Caco-2 (cell line): Measurements from ENCODE around the gene MACROD2. TPM values are rescaled to one million over a fixed set of nuclear protein-coding genes. Genes with fewer than 3 reads are reported as not detected.

Source experiments
- BruUV-seq: library from RNA; stranded (reverse); fragments of 400-500 nt; replicated peaks from 2 replicates; lab custom pipeline; 2021; lab: Mats Ljungman, UMichigan
- CTCF ChIA-PET: fragments of 300-600 bp; sonication (Branson Sonifier 250); formaldehyde crosslinking; loops from one replicate; lab custom pipeline; 2022; ENCODE audit warnings: antibody characterized with exemption; lab: Charles Lee
- POLR2A ChIA-PET: fragments of 300-600 bp; sonication (Branson Sonifier 250); formaldehyde crosslinking; loops from one replicate; lab custom pipeline; 2022; ENCODE audit warnings: antibody characterized with exemption; lab: Charles Lee
- DNase-seq, 2 experiments: peaks; one replicate each; pipeline versions ENCODE4 v3.0.0 to v3.0.0-alpha.2; 2020 to 2022
- H3K27me3 ChIP-seq: replicated peaks from 2 replicates; pipeline ENCODE4 v1.6.0; 2011; ENCODE audit warnings: low read length; ENCODE audit not compliant: control insufficient read depth, insufficient read depth
- H3K36me3 ChIP-seq: 2 replicates; pipeline ENCODE4 v1.5.1; 2011; ENCODE audit warnings: low read length; ENCODE audit not compliant: control insufficient read depth, insufficient read depth
- H3K4me1 ChIP-seq: fragments of 250-450 bp; sonication (Bioruptor Pico); 2 replicates; pipeline ENCODE4 v1.5.1; 2020; ENCODE audit warnings: mild to moderate bottlenecking
- H3K4me3 ChIP-seq: 2 replicates; pipeline ENCODE4 v1.5.1; 2011; ENCODE audit warnings: low read depth, mild to moderate bottlenecking, control low read depth, low read length
- H3K9me3 ChIP-seq: fragments of 250-450 bp; sonication (Bioruptor Pico); 2 replicates; pipeline ENCODE4 v1.5.1; 2020; ENCODE audit warnings: mild to moderate bottlenecking, moderate library complexity
- H3K27ac Mint-ChIP-seq: one replicate; pipeline ENCODE4 v1.8.0; 2022; ENCODE audit warnings: mixed read lengths; ENCODE audit not compliant: unreplicated experiment
- H3K27me3 Mint-ChIP-seq: one replicate; pipeline ENCODE4 v1.8.0; 2022; ENCODE audit warnings: mixed read lengths; ENCODE audit not compliant: insufficient read depth, unreplicated experiment
- H3K36me3 Mint-ChIP-seq: one replicate; pipeline ENCODE4 v1.8.0; 2022; ENCODE audit warnings: mild to moderate bottlenecking, mixed read lengths; ENCODE audit not compliant: insufficient read depth, unreplicated experiment
- H3K4me1 Mint-ChIP-seq: one replicate; pipeline ENCODE4 v1.8.0; 2022; ENCODE audit warnings: low read depth, mixed read lengths; ENCODE audit not compliant: unreplicated experiment
- H3K4me3 Mint-ChIP-seq: one replicate; pipeline ENCODE4 v1.8.0; 2022; ENCODE audit warnings: mild to moderate bottlenecking, moderate library complexity, mixed read lengths; ENCODE audit not compliant: unreplicated experiment
- H3K9me3 Mint-ChIP-seq: one replicate; pipeline ENCODE4 v1.8.0; 2022; ENCODE audit warnings: mixed read lengths; ENCODE audit not compliant: unreplicated experiment
- CTCF ChIP-seq, 2 experiments: fragments of 200-600 bp in 1 of 2; IDR thresholded peaks; 1 replicate in 1 of 2; 2 replicates in 1 of 2; pipeline versions ENCODE4 v1.5.1 to v1.8.0; 2011 to 2022; ENCODE audit warnings: antibody characterized with exemption in 1 of 2, control low read depth in 1 of 2, inconsistent platforms in 1 of 2, low read depth in 1 of 2, low read length in 1 of 2, mild to moderate bottlenecking in 1 of 2, moderate library complexity in 1 of 2; ENCODE audit not compliant: insufficient read depth in 1 of 2, severe bottlenecking in 1 of 2, unreplicated experiment in 1 of 2
- intact Hi-C: fragments of 100-400 bp; cut with micrococcal nuclease; formaldehyde crosslinking; loops from one replicate; pipeline ENCODE4 v1.10.0; 2022; ENCODE audit not compliant: unreplicated experiment
- total RNA-seq: library from RNA; stranded (reverse); gene quantifications from 2 replicates; pipeline ENCODE4 v1.2.3, GENCODE V29; 2022

The MACROD2 gene
- total RNA-seq, 1 experiment from 2014 or later = 6.4 TPM

GRCh38 chr20:15579688-15580087 lies 1584.4 kb downstream of the MACROD2 start:
- CTCF ChIA-PET = no interaction called here
- no peaks in the 10 kb centered on the region for H3K27me3 ChIP-seq
- no peak overlapping the region for H3K4me3 Mint-ChIP-seq

GRCh38 chr20:15582146-15582760 lies 1586.9 kb downstream of the MACROD2 start:
- no peak for TF ChIP-seq CTCF (IDR thresholded peaks at IDR 0.05; ENCODE audit: insufficient read depth in 1 of 2, low read depth in 1 of 2, low read length in 1 of 2, severe bottlenecking in 1 of 2, unreplicated experiment in 1 of 2)
- intact Hi-C loops = no loop called here
- H3K27me3 Mint-ChIP-seq = no peaks in the 10 kb centered on the region
- H3K27ac Mint-ChIP-seq = no peak overlapping the region
- Histone ChIP-seq H3K9me3 (peaks cover 9% of the 10 kb centered on the region; the same call in 1 of the 2 replicates), H3K36me3 (no peaks in the 10 kb centered on the region), H3K4me1 (peaks cover 4% of the 10 kb centered on the region; the same call in 1 of the 2 replicates), H3K27me3 (no peaks in the 10 kb centered on the region), H3K4me3 (no peak overlapping the region)
- no peak overlapping the region for H3K4me3 Mint-ChIP-seq
- no peaks in the 10 kb centered on the region for H3K36me3 Mint-ChIP-seq
- POLR2A ChIA-PET = no interaction called here
- no peak for DNase-seq
- CTCF ChIA-PET = no interaction called here
- H3K9me3 Mint-ChIP-seq = peaks cover 9% of the 10 kb centered on the region
- no TSS peak for BruUV-seq
- H3K4me1 Mint-ChIP-seq = no peaks in the 10 kb centered on the region

More at GRCh38 chr20:15579688-15580087, 1584.4 kb downstream of the MACROD2 start:
- BruUV-seq = no TSS peak
- peaks cover 4% of the 10 kb centered on the region; the same call in 1 of the 2 replicates for H3K4me1 ChIP-seq
- intact Hi-C loops = no loop called here
- Mint-ChIP-seq H3K36me3 (no peaks in the 10 kb centered on the region), H3K27ac (no peak overlapping the region), H3K9me3 (peaks cover 9% of the 10 kb centered on the region), H3K4me1 (no peaks in the 10 kb centered on the region), H3K27me3 (no peaks in the 10 kb centered on the region)
- no peaks in the 10 kb centered on the region for H3K36me3 ChIP-seq
- POLR2A ChIA-PET = no interaction called here
- no peak for DNase-seq
- H3K4me3 ChIP-seq = no peak overlapping the region
- H3K9me3 ChIP-seq = no peaks in the 10 kb centered on the region; the same call in 1 of the 2 replicates
- no peak for TF ChIP-seq CTCF (IDR thresholded peaks at IDR 0.05; ENCODE audit: insufficient read depth in 1 of 2, low read depth in 1 of 2, low read length in 1 of 2, severe bottlenecking in 1 of 2, unreplicated experiment in 1 of 2)

GRCh38 chr20:15584507-15584906 lies 1589.2 kb downstream of the MACROD2 start:
- Mint-ChIP-seq H3K36me3 (no peaks in the 10 kb centered on the region), H3K27me3 (no peaks in the 10 kb centered on the region), H3K9me3 (peaks cover 19% of the 10 kb centered on the region), H3K27ac (no peak overlapping the region), H3K4me3 (no peak overlapping the region), H3K4me1 (no peaks in the 10 kb centered on the region)
- Histone ChIP-seq H3K27me3 (no peaks in the 10 kb centered on the region), H3K9me3 (peaks cover 10% of the 10 kb centered on the region; the same call in 1 of the 2 replicates), H3K4me1 (no peaks in the 10 kb centered on the region), H3K36me3 (no peaks in the 10 kb centered on the region), H3K4me3 (no peak overlapping the region)
- CTCF ChIA-PET = no interaction called here
- POLR2A ChIA-PET = no interaction called here
- DNase-seq = no peak
- no TSS peak for BruUV-seq
- no peak for TF ChIP-seq CTCF (IDR thresholded peaks at IDR 0.05; ENCODE audit: insufficient read depth in 1 of 2, low read depth in 1 of 2, low read length in 1 of 2, severe bottlenecking in 1 of 2, unreplicated experiment in 1 of 2)
- intact Hi-C loops = no loop called here
